NCI-H1092 (cell line): ENCODE data around the gene SP110.
A peak's percentile ranks its signal among the peaks of the same experiment; 100 is the strongest.
"Not testable (repeated sequence)": the region's sequence is repeated elsewhere in the genome, so short reads cannot be mapped to it uniquely, and the experiment has no call there.

Experiments used
- DNase-seq: peaks from one replicate; lab custom pipeline; 2025; lab: John Stamatoyannopoulos, UW

The SP110 gene

DNA sequence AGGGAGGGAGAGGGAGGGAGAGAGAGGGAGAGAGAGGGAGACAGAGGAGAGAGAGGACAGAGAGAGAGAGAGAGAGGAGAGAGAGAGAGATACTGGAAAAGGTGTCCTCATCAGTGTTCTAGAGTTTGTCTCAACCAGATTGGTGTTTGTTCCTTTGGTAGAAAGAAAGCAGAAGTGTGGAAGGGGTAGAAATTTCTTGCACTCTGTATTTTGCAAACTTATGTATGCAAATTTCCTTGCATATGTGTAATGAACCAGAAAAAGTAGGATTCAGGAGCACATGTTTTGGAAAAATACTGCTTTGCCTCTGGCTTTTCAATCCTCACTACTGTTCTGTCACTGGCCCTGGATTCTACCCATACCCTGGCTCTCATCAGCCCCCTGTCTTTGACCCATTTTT is 4.7 kb upstream of the SP110 start:
- no peak for DNase-seq

DNA sequence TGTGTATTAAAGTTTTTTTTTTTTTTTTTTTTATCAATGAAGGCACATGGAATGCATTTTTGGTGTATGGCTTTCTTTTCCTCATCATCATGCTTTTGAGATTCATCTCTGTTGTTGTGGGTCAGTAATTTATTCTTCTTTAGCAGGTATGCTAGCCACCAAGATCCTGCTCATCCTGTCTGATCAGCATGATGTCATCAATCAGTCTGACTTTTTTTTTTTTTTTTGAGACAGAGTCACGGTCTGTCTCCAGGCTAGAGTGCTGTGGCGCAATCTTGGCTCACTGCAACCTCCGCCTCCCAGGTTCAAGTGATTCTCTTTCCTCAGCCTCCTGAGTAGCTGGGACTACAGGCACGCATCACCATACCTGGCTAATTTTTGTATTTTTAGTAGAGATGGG is 3.0 kb upstream of the SP110 start:
- DNase-seq = not testable (repeated sequence)

DNA sequence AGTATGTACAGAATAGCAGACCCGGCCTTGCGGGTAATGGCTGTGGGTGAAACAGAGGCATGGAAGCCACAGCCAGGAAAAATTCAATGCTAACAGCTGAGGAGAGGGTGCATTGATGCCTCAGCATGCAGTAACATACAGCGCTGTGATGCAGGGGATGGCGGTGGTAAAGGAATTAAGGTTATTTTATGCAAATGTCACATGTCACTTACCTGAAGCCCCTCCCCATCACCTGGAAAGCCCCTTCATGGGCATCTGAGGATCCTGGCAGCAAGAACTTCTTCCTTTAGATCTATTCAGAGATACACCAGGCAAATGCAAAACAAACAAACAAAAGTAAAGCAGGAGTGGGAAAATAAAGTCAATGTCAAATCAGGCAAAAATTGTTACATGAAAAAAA is 1.7 kb upstream of the SP110 start:
- DNase-seq = no peak

DNA sequence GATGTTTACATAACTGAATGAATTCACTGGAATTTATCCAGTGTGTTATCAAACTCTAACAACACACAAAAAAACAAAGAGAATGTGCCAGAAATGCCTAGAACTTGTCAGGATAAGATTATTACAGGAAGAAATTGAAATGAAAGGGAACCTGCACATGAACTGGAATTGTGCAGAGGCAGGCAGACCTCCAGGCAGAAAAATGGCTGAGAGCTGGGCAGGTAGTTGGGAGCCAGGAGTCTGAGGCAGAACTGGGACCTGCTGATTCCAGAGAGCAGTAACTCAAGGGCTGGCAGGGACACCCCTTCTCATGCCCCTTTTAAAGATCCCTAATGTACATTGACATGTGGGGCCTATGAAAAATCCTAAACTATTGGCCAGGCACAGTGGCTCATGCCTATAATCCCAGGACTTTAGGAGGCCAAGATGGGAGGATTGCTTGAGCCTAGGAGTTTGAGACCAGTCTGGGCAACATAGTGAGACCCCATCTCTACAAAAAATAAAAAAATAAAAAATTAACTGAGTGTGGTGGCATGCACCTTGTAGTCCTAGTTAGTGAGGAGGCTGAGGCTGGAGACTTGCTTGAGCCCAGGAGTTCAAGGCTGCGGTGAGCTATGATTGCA is 674 bp upstream of the SP110 start:
- DNase-seq = no peak

DNA sequence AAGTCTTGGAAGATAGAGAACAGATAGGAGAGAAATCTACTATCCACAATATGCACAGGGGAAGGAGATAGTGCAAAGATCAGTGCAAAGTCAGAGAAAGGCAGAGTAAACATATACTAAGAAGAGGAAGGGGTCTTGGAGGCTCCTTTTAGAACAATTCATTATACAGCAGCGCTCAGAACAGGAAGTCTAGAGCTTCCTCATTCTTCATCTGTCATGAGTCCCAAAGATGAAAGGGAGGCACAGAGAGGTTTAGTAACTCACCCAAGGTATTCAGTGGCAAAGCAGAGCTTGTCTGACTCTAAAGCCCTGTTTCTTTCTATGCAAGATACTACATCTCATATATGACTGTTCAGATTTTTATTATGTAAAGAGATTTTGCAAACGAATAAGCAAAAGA is 1.4 kb downstream of the SP110 start:
- no peak for DNase-seq

DNA sequence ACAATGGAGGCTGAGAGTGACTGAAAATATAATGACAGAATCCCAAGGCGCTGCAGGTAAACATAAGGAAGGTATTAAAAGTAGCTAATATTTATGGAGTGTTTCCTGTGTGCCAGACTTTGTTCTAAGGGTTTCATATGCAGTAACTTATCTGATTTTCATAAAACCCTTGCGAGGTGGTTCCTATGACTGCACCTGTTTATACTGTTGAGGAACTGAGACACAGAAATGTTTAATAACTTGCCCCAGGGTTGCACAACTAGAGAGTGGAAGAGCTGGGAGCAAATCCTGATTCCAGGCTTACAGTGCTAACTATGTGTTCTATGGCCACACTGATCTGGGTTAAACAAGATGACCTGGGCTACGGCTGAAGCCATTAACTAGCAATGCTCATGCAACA is 2.4 kb downstream of the SP110 start:
- no peak for DNase-seq

DNA sequence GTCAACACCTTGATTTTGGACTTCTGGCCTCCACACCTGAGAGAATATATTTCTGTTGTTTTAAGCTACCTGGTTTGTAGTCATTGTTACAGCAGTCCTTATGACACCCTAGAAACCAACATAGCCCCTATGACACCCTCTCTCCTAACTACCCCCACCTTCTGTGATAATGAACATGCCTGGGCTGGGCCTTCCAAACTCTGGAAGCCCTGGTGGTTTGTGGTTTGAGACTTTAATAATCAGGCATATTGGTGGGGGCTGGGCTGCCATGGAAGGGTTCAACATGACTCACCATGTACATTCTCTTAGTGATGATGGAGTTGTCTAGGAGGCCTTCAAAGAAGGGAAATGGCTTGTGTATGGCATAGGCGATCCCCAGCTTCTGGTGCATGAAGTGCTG is 3.3 kb downstream of the SP110 start:
- no peak for DNase-seq

DNA sequence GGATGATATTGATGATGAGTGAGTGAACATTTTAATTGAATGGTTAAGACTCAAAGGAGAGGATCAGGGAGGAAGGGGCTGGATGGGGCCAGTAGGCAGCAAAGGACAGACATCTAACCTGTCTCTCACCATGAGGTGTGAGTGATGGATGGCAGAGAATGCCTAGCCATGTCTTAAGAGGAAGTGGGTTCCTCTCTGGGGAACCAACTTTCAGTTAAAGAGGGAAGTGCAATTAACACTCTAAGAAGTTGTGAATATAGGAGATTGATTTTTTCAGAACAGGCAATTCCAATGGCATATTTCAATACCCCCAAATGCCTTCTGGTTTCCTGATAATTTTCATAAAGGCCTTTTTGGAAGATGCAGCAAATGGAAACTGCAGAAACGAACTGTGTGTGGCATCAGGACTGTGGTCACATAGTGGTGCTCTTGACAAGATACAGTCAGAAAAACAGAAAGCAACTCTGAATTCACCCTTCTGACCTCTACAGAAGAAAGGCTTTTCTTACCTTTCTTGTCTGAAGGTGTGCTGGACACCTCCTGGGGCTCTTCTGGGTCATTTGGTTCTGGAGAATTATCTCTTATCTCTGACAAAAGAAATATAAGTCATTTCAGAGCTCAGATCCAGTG is 10.2 kb downstream of the SP110 start:
- DNase-seq = no peak

DNA sequence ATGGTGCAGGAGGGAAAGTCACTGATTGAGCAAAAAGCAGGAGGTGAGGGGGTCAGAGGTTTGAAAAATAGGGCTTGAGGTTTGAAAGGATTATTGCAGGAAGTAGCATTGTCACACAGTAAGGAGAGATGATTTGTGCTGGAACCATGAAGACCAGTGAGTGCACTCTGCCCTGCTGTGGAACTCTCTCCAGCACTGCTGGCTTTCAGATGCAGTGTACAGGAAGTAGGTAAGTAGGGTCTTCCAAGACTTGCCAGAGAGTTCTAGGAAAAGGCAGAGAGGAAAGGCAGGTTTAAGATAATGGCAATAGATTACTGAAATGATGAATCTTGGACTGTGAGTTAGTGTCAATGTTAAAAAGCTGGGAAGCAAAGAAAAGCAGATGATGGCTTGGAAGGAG is 11.2 kb downstream of the SP110 start:
- DNase-seq = no peak

DNA sequence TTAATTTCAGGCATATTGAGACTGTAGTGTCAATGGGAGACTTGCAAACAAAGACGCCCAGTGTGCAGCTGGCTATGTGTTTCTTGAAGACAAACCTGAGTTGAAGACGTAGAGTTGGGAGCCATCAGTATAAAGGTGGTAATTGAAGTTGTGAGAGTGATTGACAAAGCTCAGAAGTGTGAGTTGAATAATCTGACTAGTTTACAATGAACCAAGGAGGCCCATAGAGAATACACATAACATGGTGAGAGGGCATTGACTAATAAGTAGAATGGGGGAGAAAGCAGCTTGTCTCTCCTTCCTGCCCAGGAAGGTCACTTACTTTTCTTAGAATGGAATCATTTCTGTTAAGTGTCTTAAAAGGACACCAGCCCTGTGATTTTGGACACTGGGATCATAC is 14.1 kb downstream of the SP110 start:
- DNase-seq = no peak

DNA sequence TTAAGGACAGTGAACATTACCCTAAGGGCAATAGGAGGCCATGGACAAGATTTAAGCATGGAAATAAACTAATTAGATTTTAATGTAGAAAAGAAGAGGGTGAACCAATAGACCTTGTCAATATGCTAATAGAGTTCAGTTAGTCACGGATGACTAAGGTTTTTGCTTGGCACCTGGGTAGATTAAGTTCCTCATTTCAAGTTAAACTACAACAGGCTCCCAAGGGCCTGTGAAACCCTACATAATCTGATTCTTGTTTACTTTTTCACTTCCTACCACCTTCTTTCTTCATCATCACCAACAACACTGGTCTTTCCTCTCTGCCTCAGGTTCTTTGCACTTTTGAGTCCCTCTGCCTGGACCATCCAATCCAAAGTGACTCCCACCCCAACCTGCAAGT is 14.8 kb downstream of the SP110 start:
- DNase-seq = no peak

DNA sequence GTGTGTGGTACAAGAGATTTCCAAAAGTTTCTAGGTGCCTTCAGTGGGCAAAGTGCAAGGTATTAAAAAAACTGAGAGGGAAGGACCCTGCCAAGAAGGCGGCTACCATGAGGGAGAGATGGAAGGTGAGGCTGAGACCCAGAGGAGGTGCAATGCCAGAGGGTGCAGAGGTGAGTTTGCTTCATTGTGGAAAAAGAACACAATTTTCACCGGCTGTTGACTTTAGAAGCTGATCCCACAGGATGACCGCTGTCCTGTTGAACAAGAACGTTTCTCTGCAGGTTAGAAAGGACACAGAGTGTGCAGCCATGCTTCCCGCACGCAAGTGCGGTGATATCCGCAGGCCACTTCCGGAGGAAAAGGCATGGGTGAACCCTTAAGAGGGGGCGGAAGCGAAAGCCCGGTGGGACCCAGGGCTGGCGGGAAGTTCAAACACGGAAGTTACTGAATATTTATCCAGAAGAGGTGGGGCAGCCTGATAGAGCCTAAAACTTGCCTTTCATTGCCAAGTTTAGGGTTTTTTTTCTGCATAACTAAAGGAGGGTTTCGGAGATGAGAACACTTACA is 16.6 kb downstream of the SP110 start:
- no peak for DNase-seq

DNA sequence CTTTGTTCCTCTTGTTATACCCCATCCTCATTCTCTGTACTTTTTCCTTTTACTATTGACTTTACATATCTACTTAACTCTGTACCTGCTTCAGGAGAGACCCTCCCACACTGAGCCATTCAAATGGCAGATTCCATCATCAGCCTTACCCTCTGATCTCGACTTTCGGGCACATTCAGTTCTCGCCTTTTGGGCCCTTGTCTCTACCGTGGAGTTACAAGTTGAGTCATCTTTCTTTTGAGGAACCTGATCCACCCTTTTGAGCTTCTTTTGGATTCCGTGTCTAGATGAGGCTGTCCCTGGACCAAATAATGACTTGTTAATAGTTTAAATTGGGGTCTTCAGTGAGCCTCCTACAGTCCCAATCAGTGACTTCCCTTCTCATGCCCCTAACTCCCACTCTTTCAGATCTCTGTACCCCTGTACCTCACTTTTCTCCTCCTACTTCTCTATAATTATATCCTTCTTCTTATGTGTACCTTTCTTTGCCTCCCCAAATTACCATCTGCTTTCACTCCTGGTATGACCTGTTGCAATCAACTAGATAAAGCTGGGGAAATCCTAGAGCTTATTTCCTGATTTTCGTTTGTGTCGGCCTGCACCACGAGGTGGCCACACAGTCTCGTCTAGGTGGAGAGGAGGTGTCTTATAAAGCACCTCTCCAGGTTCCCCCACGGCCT is 17.2 kb downstream of the SP110 start:
- DNase-seq = no peak

DNA sequence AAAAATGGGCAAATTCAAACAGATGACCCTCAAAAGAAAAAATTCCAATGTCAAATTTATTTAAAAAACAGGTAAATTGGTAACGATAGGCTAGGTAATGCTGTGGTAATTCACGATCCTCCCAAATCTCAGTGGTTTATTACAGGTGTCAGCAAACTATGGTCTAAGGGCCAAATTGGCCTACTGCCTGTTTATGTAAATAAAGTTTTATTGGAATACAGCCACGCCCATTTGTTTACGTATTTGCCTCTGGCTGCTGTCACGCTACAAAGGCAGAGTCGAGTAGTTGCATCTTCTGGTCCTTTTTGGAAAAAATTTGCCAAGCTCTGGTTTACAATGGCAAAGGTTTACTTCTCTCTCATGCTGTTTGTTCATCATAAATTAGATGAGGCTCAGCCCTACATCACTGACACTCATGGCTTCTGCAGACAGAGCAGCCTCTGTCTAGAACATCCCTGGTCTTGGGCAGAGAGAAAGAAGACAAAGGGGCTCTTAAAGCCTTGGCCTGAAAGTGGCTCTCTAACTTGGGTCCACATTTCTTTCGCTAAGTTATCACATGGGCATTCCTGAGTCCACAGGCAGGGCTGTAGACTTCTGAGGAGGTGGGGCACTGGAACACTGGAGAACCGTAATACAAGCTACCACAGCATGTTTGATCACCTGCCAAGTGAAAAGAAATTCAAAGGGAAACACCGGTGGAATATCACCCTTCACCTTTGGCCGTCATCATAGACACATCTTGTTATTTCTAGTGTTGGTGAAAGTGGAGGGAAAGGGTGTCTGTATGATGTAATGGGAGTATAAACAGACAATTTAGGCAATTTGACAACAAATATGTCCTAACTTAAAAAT is 34.8 kb downstream of the SP110 start:
- DNase-seq = peak; percentile 39

DNA sequence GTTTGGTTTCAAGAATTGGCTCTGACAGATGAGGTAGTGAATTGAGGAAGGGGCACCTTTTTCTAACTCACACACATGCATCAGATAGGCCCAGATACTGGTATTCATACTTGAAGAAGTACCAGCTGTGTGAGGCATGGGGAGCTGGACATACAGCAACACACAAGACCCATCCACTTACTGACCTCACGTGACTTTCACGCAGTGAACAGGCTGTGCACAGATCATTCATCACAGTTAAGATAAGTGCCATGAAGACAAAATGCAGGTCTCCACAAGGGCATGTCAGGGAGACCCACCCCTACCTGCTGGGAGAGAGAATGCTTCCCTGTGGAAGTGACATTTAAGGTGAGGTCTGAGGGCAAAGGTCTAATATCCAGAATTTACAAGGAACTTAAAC is 38.6 kb downstream of the SP110 start:
- no peak for DNase-seq

DNA sequence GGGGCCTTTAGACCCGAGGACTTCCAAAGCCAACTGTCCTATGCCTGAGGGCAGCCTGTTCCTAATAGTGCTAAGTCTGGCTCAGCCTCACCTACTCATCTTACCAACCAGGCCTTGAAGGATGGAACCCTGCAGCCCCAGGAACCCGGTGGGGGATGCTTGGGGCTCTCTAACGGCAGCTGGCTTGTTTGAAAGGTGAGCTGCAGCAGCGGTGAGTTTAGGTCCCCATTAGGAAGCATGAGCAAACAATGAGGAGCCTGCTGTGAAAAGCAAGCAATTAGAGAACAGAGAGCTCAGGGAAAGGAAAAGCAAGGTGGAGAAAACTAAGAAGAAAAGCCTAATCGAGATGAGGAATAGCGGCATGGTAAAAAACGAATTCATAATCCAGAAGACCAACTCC is 39.9 kb downstream of the SP110 start:
- DNase-seq = no peak

DNA sequence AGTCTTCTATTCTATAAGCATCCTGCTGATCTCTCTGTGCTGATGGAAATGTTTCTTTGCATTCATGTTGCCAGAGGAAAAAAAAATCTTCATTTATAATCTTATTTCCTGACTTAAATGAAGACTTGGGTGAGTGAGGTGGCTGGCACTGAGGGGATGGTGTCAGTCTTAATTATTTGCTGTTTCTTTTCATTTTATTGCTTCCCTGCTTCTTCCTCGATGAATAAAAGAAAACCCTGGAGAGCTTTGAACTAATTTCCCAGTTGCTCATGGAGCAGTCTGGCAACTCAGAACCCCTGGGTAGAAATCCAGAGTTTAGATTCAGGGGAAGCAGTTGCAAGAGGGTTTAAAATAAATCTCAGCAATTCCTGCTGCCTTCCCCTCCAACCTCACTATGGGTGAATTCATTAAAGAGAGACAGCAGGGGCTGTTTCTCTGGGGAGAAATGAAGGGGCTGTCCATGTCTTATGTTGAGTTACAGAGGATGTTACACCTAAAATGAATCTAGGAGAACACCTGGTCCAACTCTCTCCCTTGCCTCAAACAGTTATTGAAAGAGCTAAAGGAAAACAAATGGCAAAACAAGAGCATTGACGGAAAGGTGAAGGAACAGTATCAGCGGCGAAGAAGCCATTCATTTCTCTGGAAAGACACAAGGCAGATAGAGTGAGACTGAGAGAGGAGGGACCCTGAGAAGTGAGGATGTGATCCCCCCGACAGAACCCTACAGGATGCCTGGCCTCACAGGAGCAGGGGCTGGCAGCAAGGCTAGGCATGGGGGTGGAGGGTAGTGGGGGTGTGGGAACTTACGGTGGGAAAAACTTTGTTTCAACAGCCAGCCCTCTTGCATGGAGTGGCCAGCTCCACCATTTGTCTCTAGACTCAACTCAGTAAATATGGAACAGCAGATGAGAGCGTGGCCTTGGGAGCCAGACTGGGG is 41.0 kb downstream of the SP110 start:
- DNase-seq = no peak

DNA sequence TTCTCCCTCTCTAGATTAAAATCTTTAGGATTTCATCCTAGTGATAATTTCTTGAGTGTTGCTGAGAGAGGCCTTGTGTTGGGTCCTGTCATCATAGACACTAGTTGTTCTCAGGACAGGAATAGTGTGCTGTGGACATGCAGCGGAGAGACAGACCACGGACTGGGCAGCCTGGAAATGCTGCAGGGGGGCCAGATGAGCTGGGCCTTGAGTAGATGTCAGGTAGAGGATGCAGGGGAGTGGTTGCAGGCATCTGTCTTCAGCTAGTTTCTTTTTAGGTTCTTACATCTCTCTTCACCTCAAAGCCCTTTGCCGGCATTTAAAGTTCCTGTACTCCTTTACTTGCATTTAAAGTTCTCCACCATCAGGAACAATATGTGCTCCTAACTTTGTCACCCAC is 42.8 kb downstream of the SP110 start:
- no peak for DNase-seq

DNA sequence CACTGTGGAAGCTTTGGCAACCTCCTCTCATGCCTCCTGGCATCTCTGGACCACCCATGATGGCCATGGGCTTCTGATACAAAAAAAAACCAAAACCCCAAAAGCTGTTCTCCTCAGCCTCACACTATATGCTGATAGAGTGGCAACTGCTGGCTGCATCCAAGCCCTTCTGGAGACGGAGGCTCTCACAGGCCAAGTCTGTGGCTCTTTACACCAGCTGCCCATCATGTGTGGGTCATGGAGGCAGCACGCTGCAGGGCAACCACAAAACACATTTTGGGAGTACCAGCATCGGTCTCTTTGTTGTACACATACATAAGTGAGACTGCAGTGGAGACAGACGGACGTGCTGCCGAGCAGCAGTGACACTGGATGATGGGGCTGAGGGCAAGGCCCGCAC is 45.3 kb downstream of the SP110 start:
- no peak for DNase-seq

DNA sequence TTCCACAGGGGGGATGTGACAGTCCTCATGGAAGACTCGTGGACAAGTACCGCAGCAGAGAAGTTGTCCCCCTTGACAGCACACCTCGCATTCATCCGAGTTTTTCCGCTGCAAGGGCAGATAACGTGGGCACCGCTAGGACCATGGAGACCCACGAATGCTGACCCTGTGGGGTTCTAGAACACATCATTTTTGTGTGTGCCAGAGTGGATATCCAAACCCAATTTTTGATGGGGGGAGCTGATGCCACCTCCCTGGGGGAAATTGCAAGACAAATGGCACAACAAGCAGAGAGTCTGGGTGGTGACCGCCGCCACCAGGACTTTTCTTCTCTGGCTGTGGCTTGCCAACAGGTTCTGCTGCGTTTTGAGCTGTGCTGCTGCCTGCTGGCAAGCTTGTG is 46.9 kb downstream of the SP110 start:
- no peak for DNase-seq

DNA sequence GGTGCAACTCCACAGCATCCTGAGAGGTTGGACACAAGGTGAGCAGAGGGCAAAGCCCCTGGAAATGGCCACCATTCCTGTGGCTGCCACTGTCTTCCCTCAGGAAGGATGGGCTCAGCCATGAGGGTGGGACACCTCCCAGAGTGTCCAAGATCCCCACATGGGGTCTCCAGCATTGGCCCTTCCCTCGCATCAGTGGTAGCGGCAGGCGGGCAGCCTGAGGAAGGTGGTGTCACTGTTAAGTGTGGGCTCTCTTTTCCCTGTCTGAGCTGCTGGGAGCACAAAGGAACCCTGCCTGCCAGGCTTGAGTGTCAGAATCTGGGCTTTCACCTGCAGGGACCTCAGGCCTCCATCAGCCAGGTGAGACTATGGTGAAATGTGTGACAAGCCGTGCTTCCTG is 47.6 kb downstream of the SP110 start:
- DNase-seq = no peak
